ENCODE results near the gene KCNS1.

GRCh38 chr20:45087814-45088213, 13.1 kb downstream of the KCNS1 start:
- no peak for TF ChIP-seq CTCF (IDR thresholded peaks at IDR 0.05)
- no peak for TF ChIP-seq POLR2A (IDR thresholded peaks at IDR 0.05)

All from uterus (tissue), 2 donors.